K562 (cell line): ENCODE measurements around the gene SLC39A11. TPM values are rescaled to one million over a fixed set of nuclear protein-coding genes. Genes with fewer than 3 reads are reported as not detected.

ENCODE experiments used
- ATAC-seq: fragments of 200-7000 bp; cut with Tn5 transposase; 3 replicates; pipeline ENCODE4 v1.9.1; 2020; ENCODE audit warnings: moderate library complexity
- BruUV-seq: library from RNA; stranded (reverse); fragments of 400-500 nt; replicated peaks from 2 replicates; lab custom pipeline; 2021; lab: Mats Ljungman, UMichigan
- CTCF ChIA-PET: fragments of 300-600 bp; formaldehyde crosslinking; extraction: SDS; loops from one replicate; lab custom pipeline; 2021; ENCODE audit warnings: low intra/inter-chr PET ratio; lab: Yijun Ruan, JAX
- POLR2A ChIA-PET: fragments of 300-600, 350-650 bp; sonication (Branson Sonifier 250); formaldehyde crosslinking; extraction: SDS; loops from one replicate; lab custom pipeline; 2021; ENCODE audit warnings: antibody characterized with exemption, inconsistent platforms; lab: Yijun Ruan, JAX
- DNase-seq, 4 experiments: peaks; one replicate each; pipeline versions ENCODE4 v3.0.0 to v3.0.0-alpha.2; 2011 to 2018; ENCODE audit warnings: low spot score in 3 of 4, mixed read lengths in 3 of 4; ENCODE audit errors: extremely low read depth in 1 of 4
- FAIRE-seq: peaks from 2 replicates; lab custom pipeline; 2011; peaks lifted over from hg19 to GRCh38; lab: Jason Lieb, UNC
- H2AFZ ChIP-seq: 2 replicates; pipeline ENCODE4 v1.6.0; 2011; ENCODE audit warnings: low read depth, low read length, control low read depth, inconsistent platforms
- H3K27ac ChIP-seq: fragments of 200-600 bp; 3 replicates; pipeline ENCODE4 v1.8.0; 2011; ENCODE audit warnings: low read depth, mild to moderate bottlenecking, control low read depth, inconsistent platforms, low read length, moderate library complexity, mixed read lengths; ENCODE audit errors: extremely low read depth
- H3K27me3 ChIP-seq, 2 experiments: fragments of 300-600 bp in 1 of 2; 2 replicates in 1 of 2; 3 replicates in 1 of 2; pipeline versions ENCODE4 v1.6.0 to v1.8.0; 2011; ENCODE audit warnings: inconsistent platforms in 2 of 2, low read length in 2 of 2, mild to moderate bottlenecking in 1 of 2, mixed read lengths in 1 of 2, moderate library complexity in 1 of 2; ENCODE audit not compliant: control insufficient read depth in 2 of 2, insufficient read depth in 2 of 2
- H3K36me3 ChIP-seq: fragments of 300-600 bp; 3 replicates; pipeline ENCODE4 v1.8.0; 2011; ENCODE audit warnings: mild to moderate bottlenecking, low read length, inconsistent platforms; ENCODE audit not compliant: control insufficient read depth, insufficient read depth
- H3K4me1 ChIP-seq, 2 experiments: fragments of 200-600 bp in 1 of 2; replicated peaks in 1 of 2; 2 replicates in 1 of 2; 3 replicates in 1 of 2; pipeline versions ENCODE4 v1.5.1 to v1.8.0; 2011; ENCODE audit warnings: inconsistent platforms in 2 of 2, low read length in 2 of 2, mild to moderate bottlenecking in 1 of 2, mixed read lengths in 1 of 2, moderate library complexity in 1 of 2; ENCODE audit not compliant: control insufficient read depth in 2 of 2, insufficient read depth in 2 of 2
- H3K4me2 ChIP-seq: 2 replicates; pipeline ENCODE4 v1.6.1; 2011; ENCODE audit warnings: low read length, control low read depth, inconsistent platforms, mixed read lengths; ENCODE audit not compliant: insufficient read depth
- H3K4me3 ChIP-seq: fragments of 200-600 bp; sonication (generic), shearing (Covaris generic); 2 replicates; pipeline ENCODE4 v1.5.1; 2016; ENCODE audit warnings: control low read depth, inconsistent platforms
- H3K79me2 ChIP-seq: fragments of 200-600 bp; 3 replicates; pipeline ENCODE4 v1.8.0; 2011; ENCODE audit warnings: low read length, inconsistent platforms; ENCODE audit not compliant: control insufficient read depth, insufficient read depth
- H3K9ac ChIP-seq, 2 experiments: 2 replicates each; pipeline versions ENCODE4 v1.6.0 to v1.6.1; 2011; ENCODE audit warnings: low read depth in 2 of 2, low read length in 2 of 2, control low read depth in 1 of 2, inconsistent platforms in 1 of 2, mild to moderate bottlenecking in 1 of 2, mixed read lengths in 1 of 2; ENCODE audit not compliant: insufficient read depth in 1 of 2
- H3K9me1 ChIP-seq: one replicate; pipeline ENCODE4 v1.6.0; 2011; ENCODE audit warnings: inconsistent platforms, mild to moderate bottlenecking, low read length, moderate library complexity; ENCODE audit not compliant: control insufficient read depth, insufficient read depth
- H3K9me3 ChIP-seq: replicated peaks from 2 replicates; pipeline ENCODE4 v1.5.1; 2011; ENCODE audit warnings: low read depth, low read length, inconsistent platforms; ENCODE audit not compliant: control insufficient read depth, insufficient read depth
- H4K20me1 ChIP-seq: replicated peaks from 2 replicates; pipeline ENCODE4 v1.6.1; 2011; ENCODE audit warnings: low read length, inconsistent platforms, mixed read lengths; ENCODE audit not compliant: control insufficient read depth, insufficient read depth
- C11orf30 ChIP-seq: fragments of 450-650 bp; IDR thresholded peaks from 2 replicates; pipeline ENCODE4 v1.6.1; 2016; ENCODE audit warnings: low read depth, mild to moderate bottlenecking
- HDAC6 ChIP-seq: IDR thresholded peaks from 2 replicates; pipeline ENCODE4 v1.6.1; 2012; ENCODE audit warnings: low read depth, mild to moderate bottlenecking, control low read depth, inconsistent platforms, low read length, moderate library complexity
- NFE2 ChIP-seq: IDR thresholded peaks from 2 replicates; pipeline ENCODE4 v1.6.1; 2014; ENCODE audit warnings: antibody characterized with exemption, low read depth
- NFIC ChIP-seq: fragments of 450-650 bp; IDR thresholded peaks from 2 replicates; pipeline ENCODE4 v1.6.1; 2017; ENCODE audit warnings: mild to moderate bottlenecking, inconsistent platforms
- PRPF4 ChIP-seq: fragments of 200-400 bp; formaldehyde crosslinking; IDR thresholded peaks from one replicate; pipeline ENCODE4 v1.6.1; 2017; ENCODE audit warnings: low read length, low read depth, mild to moderate bottlenecking; ENCODE audit not compliant: insufficient read depth, poor library complexity, severe bottlenecking
- XRCC3 ChIP-seq: fragments of 450-650 bp; IDR thresholded peaks from 2 replicates; pipeline ENCODE4 v1.6.1; 2017; ENCODE audit warnings: mild to moderate bottlenecking, moderate library complexity
- ZNF253 ChIP-seq: fragments of 250-450 bp; sonication (Bioruptor Pico); conservative IDR thresholded peaks from 2 replicates; pipeline ENCODE4 v1.6.1; 2021; ENCODE audit warnings: mild to moderate bottlenecking
- ZNF696 ChIP-seq: fragments of 250-450 bp; sonication (Bioruptor Pico); conservative IDR thresholded peaks from 2 replicates; pipeline ENCODE4 v1.4.0; 2020; ENCODE audit warnings: mild to moderate bottlenecking, moderate library complexity
- ZNF717 ChIP-seq: fragments of 250-450 bp; sonication (Bioruptor Pico); IDR thresholded peaks from 2 replicates; pipeline ENCODE4 v1.5.0; 2021
- WGBS: fragments of 100-300 bp; shearing (Covaris generic); methylation state at CpG from one replicate; pipeline ENCODE4 v1.1.6; 2016; ENCODE audit warnings: low coverage, mixed read lengths; ENCODE audit not compliant: insufficient coverage; ENCODE audit errors: missing lambda C conversion rate; 5-methylcytosine and 5-hydroxymethylcytosine counted together
- in situ Hi-C: fragments of 300-500 bp; cut with MboI; formaldehyde crosslinking; loops from 4 replicates; pipeline ENCODE4 v1.15.0; 2018; ENCODE audit warnings: inconsistent platforms, mixed read lengths
- intact Hi-C: fragments of 100-400 bp; cut with micrococcal nuclease; formaldehyde crosslinking; loops from 2 replicates; pipeline ENCODE4 v1.14.2; 2022
- polyA plus RNA-seq, 8 experiments: library from polyadenylated mRNA; depleted of rRNA in 4 of 8; stranded (reverse) in 5 of 8; unstranded in 3 of 8; fragments of >200 nt; fragmentation: Nextera tagmentation in 2 of 8; fragmentation: Illumina TruSeq in 1 of 8; extraction: Ambion mirVana in 2 of 8; extraction: Trizol in 1 of 8; gene quantifications; 2 replicates each; pipeline versions ENCODE4 v1.2.1 to v1.2.3, GENCODE V29; 2011 to 2014; ENCODE audit warnings: inconsistent platforms in 1 of 8, missing spikeins in 1 of 8
- total RNA-seq, 7 experiments: library from RNA; depleted of rRNA in 6 of 7; stranded (reverse); fragments of >200 nt in 6 of 7; fragmentation: Illumina TruSeq in 2 of 7; extraction: Trizol in 2 of 7; gene quantifications; 2 replicates each; pipeline versions ENCODE4 v1.2.1 to v1.2.3, GENCODE V29; 2011 to 2021; ENCODE audit warnings: low replicate concordance in 1 of 7
- TF ChIP-seq, protein P1 (sequence below), 3 experiments: fragments of 200-800 bp in 1 of 3; fragments of 250-450 bp in 1 of 3; fragments of 450-650 bp in 1 of 3; sonication (Bioruptor Pico) in 1 of 3; sonication (Bioruptor generic) in 1 of 3; formaldehyde crosslinking in 1 of 3; IDR thresholded peaks; 2 replicates each; pipeline versions ENCODE4 v1.6.1 to v1.8.0; 2016 to 2022; ENCODE audit warnings: mild to moderate bottlenecking in 2 of 3, missing genetic modification characterization in 2 of 3, missing compliant biosample characterization in 1 of 3, moderate library complexity in 1 of 3
- TF ChIP-seq, protein P2 (sequence below): fragments of 250-450 bp; sonication (Bioruptor Pico); IDR thresholded peaks from 2 replicates; pipeline ENCODE4 v1.8.0; 2021; ENCODE audit warnings: moderate library complexity, mild to moderate bottlenecking, inconsistent platforms

The SLC39A11 gene
- total and polyA plus RNA-seq, 9 of the 15 experiments (the other 6 are each of a cell fraction or from before 2014, with no cell fraction given) = 10.5 to 26.4 (median 13.4) TPM

DNA sequence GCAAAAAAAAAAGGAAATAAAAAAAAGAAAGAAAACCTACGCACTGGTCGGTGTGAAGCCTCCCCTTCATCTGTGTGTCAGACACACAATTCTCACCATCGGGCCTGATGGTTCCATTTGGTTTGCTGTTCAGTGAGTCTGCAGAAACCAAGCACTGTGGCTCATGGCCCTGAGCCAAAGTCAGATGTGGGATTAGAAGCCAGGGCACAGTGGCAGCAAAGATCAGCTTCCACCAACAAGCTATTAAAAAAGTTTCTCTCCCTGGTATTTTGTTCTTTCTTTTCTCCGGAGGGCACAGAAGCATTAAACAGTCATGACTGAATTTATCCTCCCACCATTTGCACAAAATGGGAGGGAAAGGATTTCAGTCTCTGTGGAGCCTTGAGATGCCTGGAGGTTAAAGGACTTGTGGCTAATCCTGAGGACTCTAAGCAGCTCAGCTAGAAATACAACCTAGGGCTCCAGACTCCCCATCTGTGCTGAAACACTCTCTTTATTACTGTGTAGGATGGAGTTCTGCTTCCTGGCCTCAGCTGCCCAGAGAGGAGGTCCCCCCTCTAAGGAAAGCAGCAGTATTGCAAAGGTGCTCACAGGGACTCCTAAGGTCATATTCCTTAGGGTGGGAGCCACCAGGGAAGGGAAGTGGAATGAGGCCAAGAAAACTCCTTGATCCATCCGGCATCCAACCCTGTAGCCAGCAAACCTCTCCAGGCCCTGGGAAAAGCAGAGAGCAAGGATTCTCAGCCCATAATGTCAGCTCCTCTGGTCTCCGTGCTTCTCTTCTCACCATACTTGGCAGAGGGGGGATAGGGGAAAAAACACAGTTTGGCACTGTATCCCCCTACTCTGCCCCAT is 28.2 kb downstream of the SLC39A11 start:
- Histone ChIP-seq H2AFZ (no peak overlapping the region), H3K27me3 (no peaks in the 10 kb centered on the region), H3K27ac (no peak overlapping the region), H3K4me1 (no peaks in the 10 kb centered on the region; a peak in 1 of 5 replicates), H3K4me2 (no peak overlapping the region), H3K36me3 (no peaks in the 10 kb centered on the region), H3K9me1 (no peaks in the 10 kb centered on the region), H3K79me2 (no peaks in the 10 kb centered on the region), H4K20me1 (no peaks in the 10 kb centered on the region), H3K4me3 (no peak overlapping the region), H3K9ac (no peak overlapping the region), H3K9me3 (no peaks in the 10 kb centered on the region)
- ATAC-seq = peak; percentile 78
- 46% methylated on average over 6 of the region's 6 CpGs for WGBS
- CTCF ChIA-PET = no interaction called here
- peak; percentile 71 for FAIRE-seq
- in situ Hi-C loops (no loop called here), intact Hi-C loops (no loop called here)
- TF ChIP-seq ZNF696 (CRISPR knock-in tag) = no peak
- TF ChIP-seq XRCC3 = no peak
- TF ChIP-seq, protein P1, sequence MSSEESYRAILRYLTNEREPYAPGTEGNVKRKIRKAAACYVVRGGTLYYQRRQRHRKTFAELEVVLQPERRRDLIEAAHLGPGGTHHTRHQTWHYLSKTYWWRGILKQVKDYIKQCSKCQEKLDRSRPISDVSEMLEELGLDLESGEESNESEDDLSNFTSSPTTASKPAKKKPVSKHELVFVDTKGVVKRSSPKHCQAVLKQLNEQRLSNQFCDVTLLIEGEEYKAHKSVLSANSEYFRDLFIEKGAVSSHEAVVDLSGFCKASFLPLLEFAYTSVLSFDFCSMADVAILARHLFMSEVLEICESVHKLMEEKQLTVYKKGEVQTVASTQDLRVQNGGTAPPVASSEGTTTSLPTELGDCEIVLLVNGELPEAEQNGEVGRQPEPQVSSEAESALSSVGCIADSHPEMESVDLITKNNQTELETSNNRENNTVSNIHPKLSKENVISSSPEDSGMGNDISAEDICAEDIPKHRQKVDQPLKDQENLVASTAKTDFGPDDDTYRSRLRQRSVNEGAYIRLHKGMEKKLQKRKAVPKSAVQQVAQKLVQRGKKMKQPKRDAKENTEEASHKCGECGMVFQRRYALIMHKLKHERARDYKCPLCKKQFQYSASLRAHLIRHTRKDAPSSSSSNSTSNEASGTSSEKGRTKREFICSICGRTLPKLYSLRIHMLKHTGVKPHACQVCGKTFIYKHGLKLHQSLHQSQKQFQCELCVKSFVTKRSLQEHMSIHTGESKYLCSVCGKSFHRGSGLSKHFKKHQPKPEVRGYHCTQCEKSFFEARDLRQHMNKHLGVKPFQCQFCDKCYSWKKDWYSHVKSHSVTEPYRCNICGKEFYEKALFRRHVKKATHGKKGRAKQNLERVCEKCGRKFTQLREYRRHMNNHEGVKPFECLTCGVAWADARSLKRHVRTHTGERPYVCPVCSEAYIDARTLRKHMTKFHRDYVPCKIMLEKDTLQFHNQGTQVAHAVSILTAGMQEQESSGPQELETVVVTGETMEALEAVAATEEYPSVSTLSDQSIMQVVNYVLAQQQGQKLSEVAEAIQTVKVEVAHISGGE (CRISPR knock-in tag; IDR thresholded peaks at IDR 0.05) = no peak
- TF ChIP-seq NFIC = peak; percentile 86
- no peak for TF ChIP-seq PRPF4
- TF ChIP-seq ZNF253 (CRISPR knock-in tag) = no peak
- TF ChIP-seq, protein P2, sequence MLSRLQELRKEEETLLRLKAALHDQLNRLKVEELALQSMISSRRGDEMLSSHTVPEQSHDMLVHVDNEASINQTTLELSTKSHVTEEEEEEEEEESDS (CRISPR knock-in tag) = no peak
- peak; percentile 38; the same call in 1 of the 2 replicates for TF ChIP-seq C11orf30
- no peak for TF ChIP-seq ZNF717 (CRISPR knock-in tag)
- TF ChIP-seq HDAC6 = no peak
- TF ChIP-seq NFE2 = peak; percentile 56; the same call in 1 of the 2 replicates
- POLR2A ChIA-PET = interaction anchor here (1.0 to 1.2 kb wide), 3 partner anchors 11 to 41 kb away, joined by 3 to 6 read pairs (median 4); no protein-coding TSS in a partner anchor
- no TSS peak for BruUV-seq
- DNase-seq = peak in 2 of 4 experiments; percentile 37 to 50
